KMS-11 (cell line): ENCODE results near the gene HIBADH.
"Not testable (repeated sequence)": the region's sequence is repeated elsewhere in the genome, so short reads cannot be mapped to it uniquely, and the experiment has no call there.

ENCODE experiments used
- H2AFZ ChIP-seq: fragments of 200-600 bp; sonication (generic); 2 replicates; pipeline ENCODE4 v1.6.1; 2016; ENCODE audit warnings: antibody characterized with exemption, mixed run types, low read depth
- H3K27ac ChIP-seq: fragments of 200-600 bp; sonication (generic); 2 replicates; pipeline ENCODE4 v1.6.1; 2016; ENCODE audit warnings: mild to moderate bottlenecking, mixed run types
- H3K27me3 ChIP-seq: fragments of 200-600 bp; sonication (generic); 2 replicates; pipeline ENCODE4 v1.6.1; 2017; ENCODE audit warnings: mild to moderate bottlenecking, low read depth, mixed run types, moderate library complexity; ENCODE audit not compliant: insufficient read depth
- H3K36me3 ChIP-seq: fragments of 200-600 bp; sonication (generic); 2 replicates; pipeline ENCODE4 v1.6.1; 2017; ENCODE audit warnings: mild to moderate bottlenecking, mixed run types; ENCODE audit not compliant: insufficient read depth
- H3K4me1 ChIP-seq: fragments of 200-600 bp; sonication (generic); 2 replicates; pipeline ENCODE4 v1.6.1; 2016; ENCODE audit warnings: mild to moderate bottlenecking, low read depth, mixed run types; ENCODE audit not compliant: poor library complexity, severe bottlenecking
- H3K4me2 ChIP-seq: fragments of 200-600 bp; sonication (generic); 2 replicates; pipeline ENCODE4 v1.7.0; 2016; ENCODE audit warnings: mild to moderate bottlenecking, mixed run types
- H3K4me3 ChIP-seq: fragments of 200-600 bp; sonication (generic); IDR thresholded peaks from 2 replicates; pipeline ENCODE4 v1.6.1; 2017; ENCODE audit warnings: low read depth, low read length, mixed read lengths; ENCODE audit not compliant: insufficient read depth
- H3K79me2 ChIP-seq: fragments of 200-600 bp; sonication (generic); 2 replicates; pipeline ENCODE4 v1.6.1; 2016; ENCODE audit warnings: low read depth, mixed run types; ENCODE audit not compliant: insufficient read depth
- H3K9ac ChIP-seq: fragments of 200-600 bp; sonication (generic); 2 replicates; pipeline ENCODE4 v1.6.1; 2016; ENCODE audit warnings: mild to moderate bottlenecking, mixed run types
- H4K20me1 ChIP-seq: fragments of 200-600 bp; sonication (generic); 2 replicates; pipeline ENCODE4 v1.6.1; 2016; ENCODE audit warnings: mild to moderate bottlenecking, mixed run types; ENCODE audit not compliant: insufficient read depth
- TF ChIP-seq, protein P1 (sequence below): fragments of 200-600 bp; sonication (generic); conservative IDR thresholded peaks from 2 replicates; pipeline ENCODE4 v1.6.1; 2017; ENCODE audit warnings: low read depth, mild to moderate bottlenecking, antibody characterized with exemption, low read length, moderate library complexity, mixed read lengths

HIBADH gene

GRCh38 chr7:27516421-27516820 lies 146.3 kb downstream of the HIBADH start:
- no peaks in the 10 kb centered on the region for H3K36me3 ChIP-seq
- H3K27me3 ChIP-seq = no peaks in the 10 kb centered on the region
- H3K4me2 ChIP-seq = no peak overlapping the region
- no peak overlapping the region for H2AFZ ChIP-seq
- no peak overlapping the region for H3K27ac ChIP-seq
- H3K4me3 ChIP-seq = no peak overlapping the region
- no peaks in the 10 kb centered on the region for H3K4me1 ChIP-seq
- TF ChIP-seq, protein P1, sequence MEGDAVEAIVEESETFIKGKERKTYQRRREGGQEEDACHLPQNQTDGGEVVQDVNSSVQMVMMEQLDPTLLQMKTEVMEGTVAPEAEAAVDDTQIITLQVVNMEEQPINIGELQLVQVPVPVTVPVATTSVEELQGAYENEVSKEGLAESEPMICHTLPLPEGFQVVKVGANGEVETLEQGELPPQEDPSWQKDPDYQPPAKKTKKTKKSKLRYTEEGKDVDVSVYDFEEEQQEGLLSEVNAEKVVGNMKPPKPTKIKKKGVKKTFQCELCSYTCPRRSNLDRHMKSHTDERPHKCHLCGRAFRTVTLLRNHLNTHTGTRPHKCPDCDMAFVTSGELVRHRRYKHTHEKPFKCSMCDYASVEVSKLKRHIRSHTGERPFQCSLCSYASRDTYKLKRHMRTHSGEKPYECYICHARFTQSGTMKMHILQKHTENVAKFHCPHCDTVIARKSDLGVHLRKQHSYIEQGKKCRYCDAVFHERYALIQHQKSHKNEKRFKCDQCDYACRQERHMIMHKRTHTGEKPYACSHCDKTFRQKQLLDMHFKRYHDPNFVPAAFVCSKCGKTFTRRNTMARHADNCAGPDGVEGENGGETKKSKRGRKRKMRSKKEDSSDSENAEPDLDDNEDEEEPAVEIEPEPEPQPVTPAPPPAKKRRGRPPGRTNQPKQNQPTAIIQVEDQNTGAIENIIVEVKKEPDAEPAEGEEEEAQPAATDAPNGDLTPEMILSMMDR = no peak
- H3K9ac ChIP-seq = no peak overlapping the region
- no peaks in the 10 kb centered on the region for H3K79me2 ChIP-seq
- H4K20me1 ChIP-seq = no peaks in the 10 kb centered on the region

GRCh38 chr7:27515933-27516332 lies 146.8 kb downstream of the HIBADH start:
- Histone ChIP-seq H3K4me2 (no peak overlapping the region), H3K9ac (no peak overlapping the region), H3K36me3 (no peaks in the 10 kb centered on the region), H3K79me2 (no peaks in the 10 kb centered on the region), H3K27me3 (no peaks in the 10 kb centered on the region), H4K20me1 (no peaks in the 10 kb centered on the region), H3K4me3 (no peak overlapping the region), H2AFZ (no peak overlapping the region), H3K4me1 (no peaks in the 10 kb centered on the region), H3K27ac (no peak overlapping the region)
- TF ChIP-seq, protein P1 = no peak

DNA sequence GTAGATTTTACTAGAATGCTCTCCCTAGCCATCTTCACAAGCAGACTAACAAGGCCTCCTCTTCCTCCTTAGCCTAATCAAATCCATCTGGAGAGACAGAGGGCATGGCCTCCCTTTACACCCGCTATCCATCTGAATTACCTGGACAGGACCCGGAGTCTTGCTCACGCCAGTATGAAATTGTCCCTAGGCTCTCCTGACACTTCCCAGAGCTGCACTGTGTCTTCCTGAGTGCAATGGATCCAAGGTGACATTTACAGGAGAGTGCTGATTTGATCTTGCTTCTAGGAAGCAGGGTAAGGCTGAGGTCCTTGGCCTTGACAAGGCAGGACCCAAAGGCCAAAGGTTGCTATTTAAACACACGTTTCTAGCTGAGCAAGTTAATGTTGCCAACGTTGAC lies 147.8 kb downstream of the HIBADH start:
- H2AFZ ChIP-seq = no peak overlapping the region
- TF ChIP-seq, protein P1 = no peak
- H3K4me3 ChIP-seq = no peak overlapping the region
- H4K20me1 ChIP-seq = no peaks in the 10 kb centered on the region
- no peaks in the 10 kb centered on the region for H3K79me2 ChIP-seq
- H3K27me3 ChIP-seq = no peaks in the 10 kb centered on the region
- no peak overlapping the region for H3K27ac ChIP-seq
- no peak overlapping the region for H3K9ac ChIP-seq
- H3K4me2 ChIP-seq = no peak overlapping the region
- H3K36me3 ChIP-seq = no peaks in the 10 kb centered on the region
- no peaks in the 10 kb centered on the region for H3K4me1 ChIP-seq

DNA sequence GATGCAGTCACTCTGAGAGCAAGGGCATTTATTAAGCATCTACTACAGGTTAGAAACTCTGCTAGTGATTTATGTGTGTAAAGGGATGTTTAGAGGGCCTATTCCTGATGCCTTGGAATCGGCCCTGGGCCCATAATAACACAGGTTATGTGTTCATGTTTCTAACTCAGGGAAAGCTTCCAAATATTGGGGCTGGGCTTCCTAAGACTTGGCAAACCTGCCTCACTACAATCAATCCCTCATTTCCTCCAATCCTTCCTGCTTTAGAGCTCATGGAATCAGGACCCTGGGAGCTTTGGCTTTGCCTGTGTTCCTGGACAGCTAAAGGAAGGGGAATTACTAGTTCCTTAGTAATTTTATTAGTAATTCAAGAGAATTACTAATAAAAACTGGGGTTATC lies 148.8 kb downstream of the HIBADH start:
- H3K4me2 ChIP-seq = no peak overlapping the region
- H3K9ac ChIP-seq = no peak overlapping the region
- no peak overlapping the region for H2AFZ ChIP-seq
- H3K79me2 ChIP-seq = no peaks in the 10 kb centered on the region
- H3K27me3 ChIP-seq = no peaks in the 10 kb centered on the region
- no peaks in the 10 kb centered on the region for H3K4me1 ChIP-seq
- no peaks in the 10 kb centered on the region for H4K20me1 ChIP-seq
- H3K4me3 ChIP-seq = no peak overlapping the region
- H3K27ac ChIP-seq = no peak overlapping the region
- no peaks in the 10 kb centered on the region for H3K36me3 ChIP-seq
- TF ChIP-seq, protein P1 = no peak

- not testable (repeated sequence) for H4K20me1 ChIP-seq, H2AFZ ChIP-seq, H3K4me1 ChIP-seq, H3K36me3 ChIP-seq, H3K79me2 ChIP-seq, H3K4me2 ChIP-seq, H3K4me3 ChIP-seq, H3K27ac ChIP-seq, H3K9ac ChIP-seq, H3K27me3 ChIP-seq
Measured at GRCh38 chr7:27511370-27511769, 151.3 kb downstream of the HIBADH start.
